ENCODE data around the gene HES1. TPM values are rescaled to one million over a fixed set of nuclear protein-coding genes. Genes with fewer than 3 reads are reported as not detected.

The HES1 gene
- total RNA-seq, 1 donor, result 4.0 TPM

DNA sequence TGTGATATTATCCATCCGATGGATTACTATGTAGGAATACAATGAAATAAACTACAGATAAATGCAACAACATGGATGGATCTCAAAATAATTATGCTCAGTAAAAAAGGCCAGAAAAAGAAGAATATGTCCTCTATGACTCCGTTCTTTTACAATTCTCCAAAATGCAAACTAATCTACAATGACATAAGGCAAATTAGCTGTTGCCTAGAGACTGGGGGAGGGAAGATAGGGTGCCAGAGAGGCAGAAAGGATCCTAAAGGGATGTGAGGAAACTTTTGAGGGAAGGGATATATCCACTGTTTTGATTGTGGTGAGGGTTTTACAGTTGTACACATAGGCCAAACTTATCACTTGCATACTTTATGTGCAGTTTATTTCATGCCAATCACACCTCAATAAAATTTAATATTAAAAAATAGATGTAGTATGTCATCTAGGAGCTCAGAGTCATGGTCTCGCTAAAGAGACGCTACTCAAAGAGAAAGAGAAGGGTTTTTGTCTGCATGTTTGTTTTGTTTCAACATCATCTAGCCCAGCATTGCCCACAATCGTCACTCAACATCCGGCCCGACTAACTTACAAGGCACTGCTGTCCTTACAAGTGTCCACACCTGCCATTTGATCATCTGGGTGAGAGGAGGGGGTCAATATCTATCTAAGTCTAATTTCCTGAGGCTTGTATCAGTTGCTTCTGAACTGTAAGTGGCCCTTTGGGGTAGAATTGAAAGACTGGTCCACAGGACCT is 29.5 kb downstream of the HES1 start:
- DNase-seq (ENCODE audit: low read depth in 2 of 3, low spot score in 2 of 3), result no peak

DNA sequence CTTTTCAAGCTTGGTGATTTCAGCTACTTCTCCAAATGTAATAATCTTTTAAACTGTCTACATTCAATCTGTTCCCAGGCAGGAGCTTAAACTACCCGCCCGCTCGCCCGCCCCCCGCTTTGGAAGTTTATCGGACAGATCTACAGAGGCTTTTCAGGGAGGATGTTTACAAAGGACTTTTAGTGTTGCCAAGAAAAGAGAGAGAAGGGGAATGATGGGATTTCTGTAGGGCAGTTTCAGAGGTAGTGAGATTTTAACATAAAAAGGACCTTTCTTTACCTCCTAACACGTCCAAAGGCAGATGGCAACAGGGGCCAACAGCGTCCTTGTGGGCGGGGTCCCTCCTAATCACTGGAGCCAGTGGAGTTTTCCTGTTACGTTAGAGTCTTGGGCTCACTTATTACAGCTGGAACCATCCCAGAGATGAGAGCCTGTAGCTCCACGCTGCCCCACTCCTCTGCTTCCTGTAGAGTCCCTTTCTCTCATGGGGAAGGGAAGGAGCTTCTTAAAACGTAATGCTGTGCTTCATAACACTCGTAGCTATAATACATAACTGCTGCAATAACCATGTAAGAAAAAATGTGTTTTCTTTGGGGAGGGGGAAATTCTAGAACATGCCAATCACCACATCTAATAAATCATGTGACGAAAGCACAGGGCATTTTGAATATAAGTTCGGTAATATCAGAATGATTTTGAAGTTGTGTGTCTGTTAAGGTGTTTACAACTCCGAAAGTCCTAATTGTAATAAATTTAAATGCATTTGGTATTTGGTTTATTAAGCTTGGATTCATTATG is 30.9 kb downstream of the HES1 start:
- no peak for DNase-seq (ENCODE audit: low read depth in 2 of 3, low spot score in 2 of 3)

DNA sequence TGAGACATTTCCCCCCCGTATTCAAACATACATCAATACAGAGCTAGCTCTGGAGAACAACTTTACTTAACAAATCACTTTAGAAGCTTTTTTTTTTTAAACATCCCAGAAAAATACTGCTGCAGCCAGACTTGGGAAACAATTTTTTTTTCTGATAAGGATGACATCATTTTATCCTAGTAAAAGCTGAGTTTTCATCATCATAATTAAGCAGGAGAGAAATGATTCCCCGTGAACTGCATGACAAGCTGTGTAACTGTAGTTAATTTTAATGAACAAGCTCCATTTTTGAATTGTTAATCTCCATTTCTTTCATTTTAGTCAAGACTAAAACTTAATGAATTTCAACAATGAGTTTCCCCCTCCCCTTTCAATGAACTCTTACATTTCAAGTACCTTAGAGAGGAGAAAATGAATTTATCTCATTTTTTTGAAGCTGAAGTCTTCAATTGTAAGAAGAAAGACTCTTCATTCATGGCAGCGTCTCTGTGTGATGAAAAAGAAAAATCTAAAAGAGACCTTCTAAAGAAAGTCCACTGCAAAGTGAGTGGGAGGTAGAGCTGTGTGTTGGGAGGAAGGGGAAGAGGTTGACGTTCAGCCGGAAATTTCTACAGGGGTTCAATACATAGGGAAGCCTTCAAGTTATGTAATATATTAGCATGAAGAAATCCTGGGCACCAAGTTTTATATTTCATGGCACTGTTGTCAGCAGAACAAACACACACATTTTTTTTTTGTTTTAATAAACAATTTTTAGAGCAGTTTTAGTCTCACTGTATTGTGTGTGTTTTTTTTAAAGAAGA is 31.7 kb downstream of the HES1 start:
- DNase-seq (ENCODE audit: low read depth in 2 of 3, low spot score in 2 of 3), result peak in 1 of 3 donors; percentile 7

DNA sequence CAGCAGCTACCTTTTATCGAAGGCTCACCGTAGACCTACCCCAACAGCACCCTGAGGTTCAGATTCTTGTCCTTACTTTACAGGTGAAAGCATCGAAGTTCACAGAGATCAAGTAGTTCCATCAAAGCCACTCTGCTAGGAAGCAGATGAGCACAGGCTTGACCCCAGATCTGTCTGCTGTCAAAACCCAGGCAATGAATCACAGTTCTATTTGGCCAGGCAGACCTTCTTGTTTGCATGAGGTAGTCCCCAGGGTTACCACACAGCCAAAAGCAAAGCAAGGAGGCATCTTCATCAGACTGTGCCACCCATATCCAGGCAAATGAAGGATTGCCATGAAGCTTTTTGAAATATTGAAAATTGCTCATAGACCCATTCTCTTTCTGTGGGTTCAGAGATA is 33.0 kb downstream of the HES1 start:
- DNase-seq (ENCODE audit: low read depth in 2 of 3, low spot score in 2 of 3), result no peak

DNA sequence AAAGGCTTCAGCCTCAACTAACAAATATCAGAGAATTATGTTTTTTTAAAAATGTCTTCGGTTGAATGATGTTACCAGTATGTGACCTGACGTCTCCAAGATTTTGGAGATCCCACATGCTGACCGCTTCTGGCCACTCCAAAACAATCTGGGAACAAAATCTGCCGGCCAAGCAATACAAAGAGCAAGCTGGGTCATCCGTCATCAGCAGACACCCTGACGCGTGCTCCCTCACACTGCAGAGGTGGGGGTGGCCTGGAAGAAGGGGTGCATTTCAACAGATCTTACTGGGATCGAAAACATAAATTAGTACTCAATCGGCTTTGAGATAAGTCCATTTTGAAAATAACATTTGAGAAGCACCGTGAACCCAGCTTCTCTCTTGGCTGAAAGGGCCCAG is 33.6 kb downstream of the HES1 start:
- DNase-seq (ENCODE audit: low read depth in 2 of 3, low spot score in 2 of 3), result no peak

DNA sequence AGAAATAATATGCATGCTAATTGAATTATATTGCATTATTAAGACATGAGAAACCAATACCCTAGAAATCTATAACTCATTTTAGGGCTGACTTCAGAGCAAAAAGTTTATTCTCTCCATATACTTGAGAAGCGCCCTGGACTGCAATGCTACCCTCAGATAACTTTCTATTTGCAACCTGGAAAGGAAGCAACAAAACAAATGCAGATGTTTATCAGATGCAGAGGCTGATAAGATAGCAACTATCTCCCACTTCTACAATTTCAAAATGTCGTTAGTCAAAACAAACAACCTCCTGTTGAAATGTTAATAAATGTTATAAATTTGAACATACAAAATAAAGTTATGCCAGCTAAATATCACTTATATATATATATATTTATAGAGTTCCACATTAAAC is 34.8 kb downstream of the HES1 start:
- no peak for DNase-seq (ENCODE audit: low read depth in 2 of 3, low spot score in 2 of 3)

DNA sequence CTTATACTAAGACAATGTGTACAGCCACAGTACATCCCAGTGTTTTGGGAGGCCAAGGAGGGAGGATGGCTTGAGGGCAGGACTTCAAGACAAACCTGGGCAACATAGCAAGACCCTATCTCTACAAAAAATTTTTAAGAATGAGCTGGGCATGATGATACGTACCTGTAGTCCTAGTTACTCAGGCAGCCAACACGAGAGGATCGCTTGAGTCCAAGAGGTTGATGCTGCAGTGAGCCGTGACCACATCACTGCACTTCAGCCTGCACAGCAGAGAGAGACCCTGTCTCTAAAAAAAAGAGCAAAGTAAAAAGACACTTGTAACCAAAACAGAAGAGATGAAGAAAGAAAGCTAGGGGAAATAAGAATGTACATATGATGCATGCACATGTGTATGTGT is 38.5 kb downstream of the HES1 start:
- no peak for DNase-seq (ENCODE audit: low read depth in 2 of 3, low spot score in 2 of 3)

DNA sequence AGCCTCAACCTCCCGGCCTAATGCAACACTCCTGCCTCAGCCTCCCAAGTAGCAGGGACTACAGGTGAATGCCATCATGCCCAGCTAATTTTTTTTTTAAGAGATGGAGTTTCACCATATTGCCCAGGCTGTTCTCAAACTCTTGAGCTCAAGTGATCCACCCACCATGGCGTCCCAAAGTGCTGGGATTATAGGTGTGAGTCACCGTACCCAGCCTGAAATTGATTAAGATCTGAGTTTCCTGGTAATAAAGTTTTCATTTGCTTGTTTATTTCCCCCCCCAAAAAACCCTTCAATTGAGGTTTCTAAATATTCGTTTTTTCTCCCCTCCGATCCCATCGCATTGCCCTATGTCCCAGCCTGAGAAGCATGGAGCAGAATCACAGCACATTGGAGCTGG is 39.0 kb downstream of the HES1 start:
- DNase-seq (ENCODE audit: low read depth in 2 of 3, low spot score in 2 of 3), result no peak

DNA sequence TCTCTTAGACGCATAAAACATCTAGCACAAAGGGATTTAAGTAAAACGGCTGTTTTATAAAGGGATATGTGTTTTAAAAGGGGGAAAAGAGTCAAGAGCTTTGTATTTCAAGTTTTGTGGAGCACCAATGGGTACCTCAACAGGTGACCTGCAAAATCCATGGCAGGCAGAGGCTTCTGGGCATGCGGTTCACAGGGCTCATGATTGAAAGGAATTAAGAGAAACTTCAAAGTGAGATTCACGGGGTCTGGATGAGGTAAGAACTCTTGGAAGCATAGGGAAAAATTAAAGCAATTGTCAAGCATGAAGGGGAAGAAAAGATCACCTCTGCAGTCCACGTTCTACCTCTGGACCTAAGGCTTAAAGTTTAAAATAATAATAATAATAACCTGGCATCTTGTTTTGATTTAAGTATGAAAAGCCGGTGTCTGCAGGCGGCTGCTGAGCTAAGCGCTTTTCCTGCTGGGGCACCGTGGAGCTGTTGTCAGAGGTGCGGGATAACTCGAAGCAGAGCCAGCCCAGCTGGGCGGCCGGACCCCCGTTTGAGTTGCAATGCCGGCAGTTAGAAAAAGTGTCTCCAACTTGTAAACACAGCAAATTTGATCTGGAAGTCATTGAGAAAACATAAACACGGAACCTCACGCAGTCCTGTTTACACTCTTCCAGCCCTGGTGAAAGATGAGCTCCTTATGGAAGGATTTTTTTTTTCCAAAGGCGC is 40.5 kb downstream of the HES1 start:
- DNase-seq (ENCODE audit: low read depth in 2 of 3, low spot score in 2 of 3), result no peak

DNA sequence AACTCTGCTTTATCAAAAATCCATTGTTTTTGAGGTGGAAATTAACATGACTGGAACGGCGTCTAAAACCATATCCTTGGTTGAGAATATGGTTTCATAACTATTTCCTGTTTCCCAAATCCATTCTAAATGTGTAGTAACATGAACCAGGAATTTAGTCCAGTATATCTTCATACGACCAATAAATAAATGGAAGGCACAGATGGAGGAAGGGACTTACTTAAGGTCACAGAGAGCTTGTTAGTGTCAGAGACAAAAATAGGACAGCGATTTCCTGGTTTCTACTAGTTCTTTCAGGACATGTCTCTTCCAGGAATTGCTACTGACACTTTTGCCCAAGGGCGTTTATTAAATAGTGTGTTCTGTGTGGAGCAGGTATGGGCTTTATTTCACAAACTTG is 41.2 kb downstream of the HES1 start:
- no peak for DNase-seq (ENCODE audit: low read depth in 2 of 3, low spot score in 2 of 3)

DNA sequence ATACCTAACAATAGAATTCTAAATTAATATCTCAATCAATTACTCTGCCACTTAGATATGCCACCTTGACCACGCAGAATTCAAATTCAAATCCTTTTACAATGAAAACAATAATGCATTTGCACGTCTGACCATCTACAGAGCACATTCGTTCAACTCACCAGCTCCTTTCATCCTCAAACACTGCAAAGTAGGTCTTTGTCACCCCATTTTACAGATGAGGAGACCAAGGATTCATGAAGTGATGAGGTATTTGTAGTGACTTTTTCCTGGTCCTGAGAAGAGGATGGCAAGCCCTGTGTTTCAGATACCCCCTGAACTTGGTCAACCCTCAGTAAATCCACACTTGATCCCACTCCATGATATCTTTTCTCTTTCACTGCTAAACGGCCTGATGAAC is 42.2 kb downstream of the HES1 start:
- no peak for DNase-seq (ENCODE audit: low read depth in 2 of 3, low spot score in 2 of 3)

DNA sequence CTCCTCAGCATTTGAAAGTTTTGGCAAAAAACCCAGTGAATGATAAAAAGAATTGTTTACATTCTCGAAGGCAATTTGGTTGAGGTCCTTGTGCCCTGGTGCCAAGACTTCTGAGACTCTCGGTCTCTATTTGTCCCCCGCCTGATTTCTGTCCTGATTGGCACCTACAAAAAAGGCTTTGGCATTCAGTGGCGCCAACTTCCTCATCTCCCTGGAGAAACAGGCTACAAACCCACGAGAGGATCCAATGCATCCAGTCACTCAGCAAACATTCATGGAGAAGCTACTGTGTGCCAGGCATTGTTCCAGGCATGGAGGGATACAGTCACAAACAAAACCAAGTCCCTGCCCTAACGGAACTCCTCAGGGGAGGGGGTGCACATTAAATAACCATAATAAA is 42.7 kb downstream of the HES1 start:
- DNase-seq (ENCODE audit: low read depth in 2 of 3, low spot score in 2 of 3), result no peak

DNA sequence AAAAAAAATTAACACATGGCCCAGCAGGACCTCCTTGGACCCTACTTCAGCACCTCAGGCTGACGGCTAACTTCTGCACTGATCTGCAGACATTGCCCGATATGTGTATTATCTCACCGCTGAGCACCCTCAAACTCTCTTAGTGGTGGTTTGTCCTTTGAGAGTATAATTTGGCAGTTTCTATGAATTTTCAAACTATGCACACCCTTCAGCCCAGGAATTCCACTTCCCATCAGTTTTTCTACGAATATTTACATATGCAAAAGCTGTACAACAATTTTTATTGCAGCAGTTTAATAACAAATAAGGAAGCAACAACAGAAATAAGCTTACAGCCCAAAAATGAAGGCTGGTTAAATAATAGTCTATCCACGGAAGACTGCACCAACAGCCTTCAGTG is 44.6 kb downstream of the HES1 start:
- no peak for DNase-seq (ENCODE audit: low read depth in 2 of 3, low spot score in 2 of 3)

DNA sequence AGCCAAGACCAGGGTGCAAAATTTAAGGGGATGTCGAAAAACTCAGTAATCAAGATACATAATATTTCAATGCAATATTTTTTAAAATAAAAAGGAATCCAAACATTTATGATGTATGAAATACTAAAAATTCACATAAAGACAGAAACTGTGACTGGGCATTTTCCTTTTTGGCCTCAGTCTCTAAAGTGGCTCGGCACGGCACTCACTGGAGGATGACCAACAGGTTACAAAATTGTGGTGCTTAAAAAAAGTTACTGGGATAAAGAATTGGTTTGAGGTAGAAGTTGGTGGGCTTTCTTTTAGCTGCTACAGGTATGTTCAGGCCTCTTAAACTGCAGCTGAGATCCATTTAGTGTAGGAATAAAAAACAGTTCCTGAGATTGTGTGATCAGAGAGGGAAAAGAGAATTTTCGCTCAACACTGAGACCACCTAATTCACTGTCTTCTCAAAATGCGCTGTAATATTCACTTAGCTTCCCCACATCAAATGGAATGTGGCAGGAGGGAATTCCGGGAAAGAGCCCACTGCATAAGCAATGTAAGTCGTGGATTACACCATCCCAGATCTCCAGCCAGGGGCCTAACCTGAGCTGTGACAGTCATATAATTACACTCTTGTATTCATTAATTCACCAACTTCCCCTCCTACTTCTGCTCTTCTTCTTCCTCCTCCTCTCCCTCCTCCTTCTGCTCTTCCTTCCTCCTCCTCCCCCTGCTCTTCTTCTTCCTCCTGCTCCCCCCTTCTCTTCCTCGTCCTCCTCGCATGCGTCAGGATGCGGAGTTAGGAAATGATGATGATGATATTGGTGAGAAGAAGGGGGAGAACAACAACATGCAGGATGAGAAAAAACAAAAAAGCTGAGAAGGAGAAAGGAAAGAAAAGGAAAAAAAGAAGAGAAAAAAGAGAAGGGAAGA is 45.9 kb downstream of the HES1 start:
- DNase-seq (ENCODE audit: low read depth in 2 of 3, low spot score in 2 of 3), result no peak

DNA sequence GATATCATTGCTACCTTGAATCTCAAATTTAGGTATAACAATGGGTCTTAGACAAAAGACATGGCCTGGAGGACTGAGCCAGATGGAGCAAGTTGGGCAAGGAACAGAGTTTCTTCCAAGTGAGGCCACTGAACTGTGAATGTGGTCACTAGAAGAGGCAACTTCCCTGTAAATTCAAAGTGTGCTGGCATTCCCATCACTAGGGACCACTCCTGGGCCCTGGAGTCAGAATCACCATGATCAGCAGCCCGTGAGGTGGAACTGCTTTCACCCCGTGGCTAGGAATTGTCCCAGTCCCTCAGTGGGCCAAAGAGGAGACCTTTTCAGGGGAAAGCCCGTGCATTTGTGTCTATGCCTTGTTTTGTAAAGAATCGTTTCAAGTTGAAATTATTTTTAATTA is 47.3 kb downstream of the HES1 start:
- no peak for DNase-seq (ENCODE audit: low read depth in 2 of 3, low spot score in 2 of 3)

DNA sequence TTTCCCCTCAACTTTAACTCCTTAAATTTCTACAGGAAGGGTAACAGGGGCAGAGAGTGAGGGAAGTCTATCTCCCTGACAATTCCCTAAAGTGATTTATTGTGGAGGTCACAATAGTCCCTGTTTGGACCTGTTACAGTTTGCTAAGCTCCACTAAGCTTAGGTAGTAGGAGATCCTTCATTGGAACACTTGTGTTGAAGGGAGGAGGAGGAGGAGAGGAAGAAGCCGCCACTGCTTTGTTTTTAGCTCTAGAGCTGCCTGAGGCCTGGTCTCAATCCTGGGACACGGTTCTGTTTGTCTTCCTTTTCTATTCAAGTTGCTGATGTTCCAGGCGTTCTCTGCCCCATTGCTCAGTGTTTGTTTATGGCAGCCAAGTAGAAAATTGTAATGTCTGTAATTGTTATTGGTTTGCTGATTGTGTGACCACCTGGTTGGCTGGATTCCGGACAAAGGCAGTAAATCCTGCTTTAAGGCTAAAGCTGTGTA is 48.4 kb downstream of the HES1 start:
- no peak for DNase-seq (ENCODE audit: low read depth in 2 of 3, low spot score in 2 of 3)

DNA sequence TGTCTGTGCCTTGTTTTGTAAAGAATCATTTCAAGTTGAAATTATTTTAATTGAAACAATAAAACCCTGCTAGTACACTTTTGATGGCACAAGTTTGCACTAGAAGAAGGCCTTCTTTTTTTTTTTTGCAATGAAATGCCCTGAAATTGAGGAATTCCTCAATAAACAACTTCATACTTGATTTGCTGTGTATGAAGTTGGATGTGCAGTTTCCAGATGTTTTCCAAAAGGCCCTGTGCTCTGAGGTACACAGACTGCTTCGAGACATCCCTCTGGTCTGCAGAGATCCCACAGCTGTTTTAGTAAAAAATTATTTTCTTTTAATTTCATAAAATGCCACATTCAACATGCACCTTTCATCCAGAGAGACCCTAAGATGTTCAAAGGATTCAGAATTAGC is 48.9 kb downstream of the HES1 start:
- no peak for DNase-seq (ENCODE audit: low read depth in 2 of 3, low spot score in 2 of 3)

DNA sequence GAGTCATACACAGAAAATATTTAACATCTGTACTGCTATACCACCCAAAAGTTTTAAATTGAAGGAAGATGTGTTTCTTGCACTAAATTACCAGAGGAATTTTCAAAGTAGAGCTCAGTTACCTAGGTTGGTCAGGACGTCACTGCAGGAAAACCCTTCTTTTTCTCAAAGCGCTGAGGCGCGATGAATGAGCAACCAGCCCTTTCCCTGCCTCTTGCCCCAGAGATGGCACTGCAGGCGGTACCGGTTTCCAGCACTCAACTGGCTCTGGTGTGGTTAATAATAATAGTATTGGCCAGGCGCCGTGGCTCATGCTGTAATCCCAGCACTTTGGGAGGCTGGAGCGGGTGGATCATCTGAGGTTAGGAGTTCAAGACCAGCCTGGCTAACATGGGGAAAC is 49.3 kb downstream of the HES1 start:
- no peak for DNase-seq (ENCODE audit: low read depth in 2 of 3, low spot score in 2 of 3)

DNA sequence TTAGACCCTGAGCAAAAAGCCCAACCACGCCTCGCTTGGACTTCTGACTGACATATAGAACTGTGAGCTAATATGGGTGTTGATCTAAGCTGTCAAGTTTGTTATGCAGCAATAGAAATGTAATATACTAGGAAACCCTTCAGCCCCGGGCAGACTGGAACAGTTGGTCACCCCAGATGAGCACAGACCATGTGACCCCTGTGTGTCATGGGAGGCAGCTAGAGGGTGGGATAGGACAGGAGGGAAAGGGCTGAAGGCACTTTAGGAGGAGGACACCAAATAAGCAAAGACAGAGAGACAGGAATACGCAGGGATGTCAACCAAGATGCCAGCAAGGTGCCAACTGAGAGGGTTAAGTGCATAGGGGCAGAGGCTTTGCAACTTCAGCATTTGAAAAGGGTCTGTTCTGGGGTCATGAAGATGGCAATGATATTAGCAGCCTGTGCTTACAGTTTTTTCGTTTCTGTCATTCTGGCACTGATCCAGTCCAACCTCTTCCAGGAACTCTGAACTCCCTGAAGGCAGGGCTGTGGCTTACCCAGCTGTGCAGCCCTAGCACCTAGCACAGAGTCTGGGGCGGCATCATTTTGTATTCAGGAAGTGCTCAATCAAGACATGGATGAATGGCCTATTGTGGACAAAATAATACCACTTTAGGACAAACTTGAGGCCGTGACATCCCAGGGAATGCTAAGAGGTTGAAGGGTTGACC is 51.4 kb downstream of the HES1 start:
- no peak for DNase-seq (ENCODE audit: low read depth in 2 of 3, low spot score in 2 of 3)
